ENCODE data around the gene TADA2B.
A peak's percentile ranks its signal among the peaks of the same experiment; 100 is the strongest.

Gene TADA2B

GRCh38 chr4:7030856-7031255, 12.3 kb upstream of the TADA2B start:
- Histone ChIP-seq H3K79me1 (replicated peaks; ENCODE audit: low read length, poor library complexity, severe bottlenecking) (peaks cover 13% of the 10 kb centered on the region), H4K91ac (ENCODE audit: low read length) (no peak overlapping the region), H3K9me3 (ENCODE audit: control insufficient read depth, low read length) (no peaks in the 10 kb centered on the region), H2BK120ac (ENCODE audit: low read depth, low read length) (no peak overlapping the region), H3K23ac (ENCODE audit: low read length in 2 of 2) (peak overlapping the region in 1 of 2 experiments; percentile 9), H3K4me1 (ENCODE audit: control insufficient read depth, insufficient read depth, low read depth, low read length) (peaks cover 45% of the 10 kb centered on the region), H3K4me3 (ENCODE audit: insufficient read depth in 1 of 2, low read depth in 1 of 2, low read length in 2 of 2) (no peak overlapping the region), H3K9ac (ENCODE audit: low read length) (no peak overlapping the region), H3K14ac (ENCODE audit: low read length in 2 of 2) (peak overlapping the region in 1 of 2 experiments; percentile 21), H3K4me2 (ENCODE audit: low read length, poor library complexity, severe bottlenecking) (no peak overlapping the region), H2AFZ (ENCODE audit: low read depth, low read length) (no peak overlapping the region), H2BK12ac (ENCODE audit: low read length in 2 of 2) (no peak overlapping the region), H3K36me3 (ENCODE audit: control insufficient read depth in 1 of 2, insufficient read depth in 2 of 2, low read depth in 1 of 2, low read length in 2 of 2) (peaks cover 42 to 48% of the 10 kb centered on the region in 2 experiments), H3K27me3 (ENCODE audit: control insufficient read depth in 1 of 2, insufficient read depth in 1 of 2, low read length in 2 of 2) (no peaks in the 10 kb centered on the region), H4K8ac (ENCODE audit: low read length) (no peak overlapping the region), H3K4ac (ENCODE audit: low read depth in 1 of 2, low read length in 2 of 2) (no peak overlapping the region), H2BK15ac (ENCODE audit: low read depth, poor library complexity, severe bottlenecking) (no peak overlapping the region), H3K27ac (ENCODE audit: low read length, poor library complexity, severe bottlenecking) (no peak overlapping the region), H2AK5ac (ENCODE audit: low read length, severe bottlenecking) (peak overlapping the region; percentile 21), H3K18ac (ENCODE audit: low read depth in 1 of 2, low read length in 2 of 2) (no peak overlapping the region), H2BK5ac (ENCODE audit: low read depth, low read length, poor library complexity, severe bottlenecking) (no peak overlapping the region)
- DNase-seq = no peak
- WGBS = 97% methylated on average over 10 of the region's 10 CpGs

- H3K4me3 ChIP-seq (ENCODE audit: insufficient read depth in 1 of 2, low read depth in 1 of 2, low read length in 2 of 2) = no peak overlapping the region
- H2BK5ac ChIP-seq (ENCODE audit: low read depth, low read length, poor library complexity, severe bottlenecking) = peak overlapping the region; percentile 22
- H3K23ac ChIP-seq (ENCODE audit: low read length in 2 of 2) = no peak overlapping the region
- peaks cover 47% of the 10 kb centered on the region for H3K4me1 ChIP-seq (ENCODE audit: control insufficient read depth, insufficient read depth, low read depth, low read length)
- no peak overlapping the region for H2BK120ac ChIP-seq (ENCODE audit: low read depth, low read length)
- peak overlapping the region in 1 of 2 experiments; percentile 61 for H3K18ac ChIP-seq (ENCODE audit: low read depth in 1 of 2, low read length in 2 of 2)
- peak overlapping the region; percentile 71 for H3K27ac ChIP-seq (ENCODE audit: low read length, poor library complexity, severe bottlenecking)
- H3K79me1 ChIP-seq (replicated peaks; ENCODE audit: low read length, poor library complexity, severe bottlenecking) = peaks cover 13% of the 10 kb centered on the region
- peak overlapping the region; percentile 89 for H2AK5ac ChIP-seq (ENCODE audit: low read length, severe bottlenecking)
- H2BK15ac ChIP-seq (ENCODE audit: low read depth, poor library complexity, severe bottlenecking) = no peak overlapping the region
- DNase-seq = peak; percentile 67
- peak overlapping the region; percentile 18 to 37 for H2BK12ac ChIP-seq (ENCODE audit: low read length in 2 of 2)
- H3K14ac ChIP-seq (ENCODE audit: low read length in 2 of 2) = no peak overlapping the region
- peaks cover 39 to 40% of the 10 kb centered on the region in 2 experiments for H3K36me3 ChIP-seq (ENCODE audit: control insufficient read depth in 1 of 2, insufficient read depth in 2 of 2, low read depth in 1 of 2, low read length in 2 of 2)
- H3K4ac ChIP-seq (ENCODE audit: low read depth in 1 of 2, low read length in 2 of 2) = peak overlapping the region in 1 of 2 experiments; percentile 71
- H3K9me3 ChIP-seq (ENCODE audit: control insufficient read depth, low read length) = no peaks in the 10 kb centered on the region
- H3K4me2 ChIP-seq (ENCODE audit: low read length, poor library complexity, severe bottlenecking) = no peak overlapping the region
- 58% methylated on average over 29 of the region's 35 CpGs for WGBS
- peak overlapping the region; percentile 54 for H4K8ac ChIP-seq (ENCODE audit: low read length)
- H3K27me3 ChIP-seq (ENCODE audit: control insufficient read depth in 1 of 2, insufficient read depth in 1 of 2, low read length in 2 of 2) = no peaks in the 10 kb centered on the region
- H3K9ac ChIP-seq (ENCODE audit: low read length) = no peak overlapping the region
- no peak overlapping the region for H2AFZ ChIP-seq (ENCODE audit: low read depth, low read length)
- peak overlapping the region; percentile 37 for H4K91ac ChIP-seq (ENCODE audit: low read length)
Measured at GRCh38 chr4:7031558-7032449, 11.4 kb upstream of the TADA2B start.

- WGBS = 62% methylated on average over 7 of the region's 8 CpGs
- no peak overlapping the region for H2BK120ac ChIP-seq (ENCODE audit: low read depth, low read length)
- no peak overlapping the region for H3K18ac ChIP-seq (ENCODE audit: low read depth in 1 of 2, low read length in 2 of 2)
Measured at GRCh38 chr4:7032596-7032995, 10.6 kb upstream of the TADA2B start.

More at GRCh38 chr4:7032596-7032995, 10.6 kb upstream of the TADA2B start:
- no peaks in the 10 kb centered on the region for H3K9me3 ChIP-seq (ENCODE audit: control insufficient read depth, low read length)
- H3K27ac ChIP-seq (ENCODE audit: low read length, poor library complexity, severe bottlenecking) = peak overlapping the region; percentile 71
- no peaks in the 10 kb centered on the region for H3K27me3 ChIP-seq (ENCODE audit: control insufficient read depth in 1 of 2, insufficient read depth in 1 of 2, low read length in 2 of 2)
- peak overlapping the region; percentile 89 for H2AK5ac ChIP-seq (ENCODE audit: low read length, severe bottlenecking)
- no peak overlapping the region for H4K91ac ChIP-seq (ENCODE audit: low read length)
- H3K4me1 ChIP-seq (ENCODE audit: control insufficient read depth, insufficient read depth, low read depth, low read length) = peaks cover 48% of the 10 kb centered on the region
- H3K36me3 ChIP-seq (ENCODE audit: control insufficient read depth in 1 of 2, insufficient read depth in 2 of 2, low read depth in 1 of 2, low read length in 2 of 2) = peaks cover 33 to 35% of the 10 kb centered on the region in 2 experiments
- DNase-seq = peak; percentile 69
- no peak overlapping the region for H3K4ac ChIP-seq (ENCODE audit: low read depth in 1 of 2, low read length in 2 of 2)
- no peak overlapping the region for H2AFZ ChIP-seq (ENCODE audit: low read depth, low read length)
- no peak overlapping the region for H3K4me2 ChIP-seq (ENCODE audit: low read length, poor library complexity, severe bottlenecking)
- H3K79me1 ChIP-seq (replicated peaks; ENCODE audit: low read length, poor library complexity, severe bottlenecking) = peaks cover 11% of the 10 kb centered on the region
- H2BK12ac ChIP-seq (ENCODE audit: low read length in 2 of 2) = no peak overlapping the region
- peak overlapping the region; percentile 22 for H2BK5ac ChIP-seq (ENCODE audit: low read depth, low read length, poor library complexity, severe bottlenecking)
- no peak overlapping the region for H3K23ac ChIP-seq (ENCODE audit: low read length in 2 of 2)
- no peak overlapping the region for H3K14ac ChIP-seq (ENCODE audit: low read length in 2 of 2)
- no peak overlapping the region for H3K9ac ChIP-seq (ENCODE audit: low read length)
- H3K4me3 ChIP-seq (ENCODE audit: insufficient read depth in 1 of 2, low read depth in 1 of 2, low read length in 2 of 2) = no peak overlapping the region
- no peak overlapping the region for H4K8ac ChIP-seq (ENCODE audit: low read length)
- no peak overlapping the region for H2BK15ac ChIP-seq (ENCODE audit: low read depth, poor library complexity, severe bottlenecking)
